NCI-H2196 treated with DMSO at 0.1 percent for 48 hours (cell line): ENCODE data around the gene TRABD2A.
"Not testable (repeated sequence)": the region's sequence is repeated elsewhere in the genome, so short reads cannot be mapped to it uniquely, and the experiment has no call there.

ENCODE experiments used
- DNase-seq: peaks from one replicate; lab custom pipeline; 2025; ENCODE audit not compliant: unreplicated experiment; lab: John Stamatoyannopoulos, UW

The TRABD2A gene

GRCh38 chr2:84880395-84880644, 564 bp downstream of the TRABD2A start:
- DNase-seq, result no peak

GRCh38 chr2:84879584-84880394, 1.1 kb downstream of the TRABD2A start:
- no peak for DNase-seq

GRCh38 chr2:84878896-84879583, 1.8 kb downstream of the TRABD2A start:
- DNase-seq, result no peak

GRCh38 chr2:84878459-84878858, 2.4 kb downstream of the TRABD2A start:
- no peak for DNase-seq

- no peak for DNase-seq
These were observed 4.5 kb downstream of the TRABD2A start for GRCh38 chr2:84876369-84876768.

GRCh38 chr2:84875619-84876018, 5.3 kb downstream of the TRABD2A start:
- DNase-seq, result not testable (repeated sequence)

- no peak for DNase-seq
These were observed 5.7 kb downstream of the TRABD2A start for GRCh38 chr2:84875213-84875560.

GRCh38 chr2:84874381-84875212, 6.3 kb downstream of the TRABD2A start:
- no peak for DNase-seq

GRCh38 chr2:84873350-84873749, 7.5 kb downstream of the TRABD2A start:
- DNase-seq, result no peak

GRCh38 chr2:84872691-84873090, 8.2 kb downstream of the TRABD2A start:
- DNase-seq, result not testable (repeated sequence)

GRCh38 chr2:84870306-84870705, 10.6 kb downstream of the TRABD2A start:
- no peak for DNase-seq

- DNase-seq, result not testable (repeated sequence)
These were observed 12.6 kb downstream of the TRABD2A start for GRCh38 chr2:84868327-84868726.

GRCh38 chr2:84866122-84866521, 14.8 kb downstream of the TRABD2A start:
- no peak for DNase-seq

GRCh38 chr2:84865181-84865783, 15.6 kb downstream of the TRABD2A start:
- no peak for DNase-seq

GRCh38 chr2:84862006-84862405, 18.9 kb downstream of the TRABD2A start:
- DNase-seq, result no peak

- no peak for DNase-seq
These were observed 19.3 kb downstream of the TRABD2A start for GRCh38 chr2:84861539-84861938.

- no peak for DNase-seq
These were observed 21.9 kb downstream of the TRABD2A start for GRCh38 chr2:84858937-84859336.

GRCh38 chr2:84858123-84858522, 22.8 kb downstream of the TRABD2A start:
- DNase-seq, result no peak

- DNase-seq, result no peak
These were observed 23.3 kb downstream of the TRABD2A start for GRCh38 chr2:84857566-84857965.

GRCh38 chr2:84856787-84857186, 24.1 kb downstream of the TRABD2A start:
- no peak for DNase-seq

- no peak for DNase-seq
These were observed 25.2 kb downstream of the TRABD2A start for GRCh38 chr2:84855731-84856130.

GRCh38 chr2:84854850-84855249, 26.0 kb downstream of the TRABD2A start:
- no peak for DNase-seq
